HG02870 (cell line): ENCODE data around the gene EPHA6.
"Not testable (repeated sequence)": the region's sequence is repeated elsewhere in the genome, so short reads cannot be mapped to it uniquely, and the experiment has no call there.

Experiments used
- ATAC-seq: cut with Tn5 transposase; IDR thresholded peaks from one replicate; pipeline ENCODE4 v1.9.1; 2021; ENCODE audit warnings: mild to moderate bottlenecking, moderate library complexity; ENCODE audit not compliant: unreplicated experiment

Gene EPHA6

DNA sequence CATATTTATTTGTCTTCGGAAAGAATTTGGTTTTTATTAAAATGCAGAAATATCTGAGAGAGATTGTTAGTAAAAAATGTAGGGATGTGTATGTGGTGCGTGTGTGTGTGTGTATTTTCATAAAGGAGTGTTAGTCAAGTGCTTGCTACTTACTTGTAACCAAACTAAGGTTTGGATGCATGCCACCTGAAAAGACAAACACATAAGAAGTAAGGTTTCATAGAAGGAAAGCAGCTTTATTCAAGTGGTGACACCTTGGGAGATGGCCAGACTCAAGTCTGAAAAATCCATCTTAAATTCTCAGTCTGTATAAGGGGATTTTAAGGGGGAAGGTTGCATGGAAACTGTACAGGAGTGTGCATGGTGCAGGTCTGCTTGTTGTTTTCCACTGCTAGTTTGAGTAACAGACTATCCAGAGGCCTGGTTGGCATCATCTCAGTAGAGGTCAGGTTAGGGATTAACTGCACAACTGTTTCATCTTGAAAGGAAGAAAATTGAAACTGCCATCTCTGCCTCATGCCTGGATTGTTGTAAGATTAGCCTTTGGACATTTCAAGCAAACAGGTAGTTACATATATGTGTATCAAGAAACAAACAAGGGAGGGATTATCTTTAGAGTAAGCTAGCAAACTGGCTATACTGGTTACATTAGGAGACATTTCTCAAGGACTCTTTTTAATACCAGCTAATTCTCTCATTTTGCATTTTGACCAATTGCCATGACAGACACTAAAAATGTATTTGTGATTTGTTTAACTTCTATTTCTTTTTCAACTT, 196.7 kb downstream of the EPHA6 start:
- ATAC-seq: no peak

DNA sequence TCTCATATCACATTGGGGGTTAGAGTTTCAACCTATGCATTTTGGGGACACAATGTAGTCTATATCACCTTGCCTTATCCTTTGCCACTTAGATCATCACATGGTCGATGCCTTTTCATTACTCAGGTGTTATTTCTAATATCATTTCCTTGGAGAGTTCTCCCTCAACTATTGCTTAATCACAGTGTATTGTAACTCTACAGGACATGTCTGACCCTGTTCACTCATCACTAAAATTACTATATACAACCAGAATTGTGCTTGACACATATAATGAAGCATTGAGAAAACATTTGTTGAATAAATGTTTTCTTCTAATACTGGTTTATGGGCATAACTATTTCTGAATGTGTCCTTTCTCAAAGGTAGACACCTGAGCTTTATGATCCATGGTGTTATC, 207.4 kb downstream of the EPHA6 start:
- ATAC-seq: no peak

DNA sequence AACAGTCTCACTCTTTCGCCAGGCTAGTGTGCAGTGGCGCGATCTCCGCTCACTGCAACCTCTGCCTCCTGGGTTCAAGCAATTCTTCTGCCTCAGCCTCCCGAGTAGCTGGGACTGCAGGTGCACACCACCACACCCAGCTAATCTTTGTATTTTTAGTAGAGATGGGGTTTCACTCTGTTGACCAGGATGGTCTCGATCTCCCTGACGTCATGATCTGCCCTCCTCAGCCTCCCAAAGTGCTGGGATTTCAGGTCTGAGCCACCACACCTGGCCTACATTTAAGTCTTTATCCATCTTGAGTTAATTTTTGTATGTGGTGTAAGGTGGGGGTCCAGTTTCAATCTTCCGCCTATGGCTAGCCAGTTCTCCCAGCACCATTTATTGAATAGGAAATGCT, 211.2 kb downstream of the EPHA6 start:
- ATAC-seq: not testable (repeated sequence)

DNA sequence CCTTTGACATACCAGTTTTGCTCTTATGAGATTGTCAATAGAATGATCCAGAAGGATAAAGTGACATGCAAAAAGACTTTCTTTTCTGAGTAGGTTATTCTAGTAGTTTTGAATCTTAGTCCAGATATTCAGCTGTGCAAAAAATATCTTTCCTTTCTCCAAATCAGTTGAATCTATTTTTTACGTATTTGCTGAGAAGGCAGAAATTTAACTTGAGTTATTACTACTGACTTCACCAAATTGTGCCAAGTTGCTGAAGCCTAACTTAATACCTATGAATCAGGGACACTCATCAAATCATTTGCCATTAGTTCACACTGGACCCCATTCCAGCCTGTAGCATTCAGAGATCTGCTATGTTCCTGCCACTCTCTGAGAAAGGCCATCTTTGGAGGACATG, 215.6 kb downstream of the EPHA6 start:
- ATAC-seq: no peak

DNA sequence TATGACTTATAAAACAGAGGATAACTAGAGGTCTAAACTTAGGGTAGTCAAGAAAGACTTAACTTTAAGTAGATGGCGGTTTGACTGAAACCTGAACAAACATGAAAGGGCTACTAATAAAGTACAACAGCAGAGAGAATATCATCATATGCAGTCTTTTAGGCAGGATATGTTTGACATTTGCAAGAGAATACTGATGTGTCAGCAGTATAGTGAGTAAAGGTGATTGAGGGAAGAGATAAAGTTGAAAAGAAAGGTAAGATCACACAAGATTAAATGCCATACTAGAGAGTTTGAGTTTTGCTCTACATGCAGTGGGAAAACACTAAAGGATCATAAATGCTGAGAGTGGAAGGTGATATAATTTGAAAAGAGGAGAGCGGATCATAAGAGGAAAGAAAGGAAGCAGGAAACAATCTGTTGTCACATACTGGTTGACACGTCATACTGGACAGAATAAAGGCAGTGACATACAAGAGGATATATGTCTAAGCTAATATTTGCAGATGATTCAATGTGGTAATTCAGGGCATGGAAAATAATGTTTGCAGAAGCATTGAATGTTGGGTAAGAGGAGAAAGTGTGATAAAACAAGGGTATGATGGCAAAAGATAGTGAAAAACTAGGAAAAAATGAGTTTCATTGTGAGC, 223.0 kb downstream of the EPHA6 start:
- no peak for ATAC-seq

DNA sequence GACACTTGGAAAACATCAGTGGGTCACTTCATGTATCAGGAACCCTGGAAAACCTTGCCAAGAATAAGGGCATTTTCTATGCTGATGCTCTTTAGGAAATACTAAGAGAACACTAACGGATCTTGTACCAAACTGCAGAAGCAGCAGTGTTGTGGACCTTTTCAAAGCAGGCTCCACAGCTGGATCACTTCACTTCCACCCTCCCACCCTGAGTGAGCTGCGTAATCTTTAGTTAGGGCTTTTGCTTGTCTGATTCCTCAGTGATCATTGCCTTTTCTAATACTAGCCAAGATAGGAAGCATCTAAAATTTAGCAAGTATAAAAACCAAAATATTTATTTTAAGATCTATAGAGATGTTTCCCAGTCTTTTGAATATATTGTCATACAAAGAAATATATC, 229.0 kb downstream of the EPHA6 start:
- no peak for ATAC-seq

DNA sequence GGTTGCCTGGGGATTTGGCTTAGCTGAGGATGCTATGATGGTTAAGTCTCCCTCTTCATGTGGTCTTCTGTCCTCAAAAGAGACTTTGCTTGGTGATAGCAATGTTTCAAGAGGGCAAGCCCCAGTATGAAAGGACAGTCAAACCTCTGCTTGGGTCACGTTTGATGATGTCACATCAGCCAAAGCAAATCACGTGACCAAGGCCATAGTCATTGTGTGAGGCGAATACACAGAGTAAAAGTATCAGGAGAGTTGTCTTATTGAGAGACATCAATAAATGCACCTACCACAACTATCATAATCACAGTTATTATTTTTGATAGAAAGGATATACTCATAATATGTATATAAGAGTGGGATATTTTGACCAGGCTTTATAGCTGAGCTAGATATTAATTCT, 243.0 kb downstream of the EPHA6 start:
- no peak for ATAC-seq

DNA sequence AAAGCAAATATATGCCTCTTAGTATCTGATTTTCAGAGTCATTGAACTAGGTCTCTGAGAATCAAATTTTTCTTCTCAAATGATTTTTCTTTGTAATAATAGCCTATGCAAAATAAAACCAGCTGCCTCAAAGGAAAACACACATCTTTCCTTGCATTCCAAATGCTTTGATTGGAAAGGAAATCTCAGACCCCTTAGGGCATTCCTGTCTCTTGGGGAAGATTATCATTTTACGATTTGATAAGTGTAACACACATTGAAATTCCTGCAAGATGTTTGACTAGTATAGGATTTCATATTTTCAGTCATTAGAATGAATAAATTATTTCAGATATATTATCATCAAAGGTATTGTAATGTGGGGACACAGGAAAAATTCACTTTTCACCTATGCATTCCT, 244.8 kb downstream of the EPHA6 start:
- no peak for ATAC-seq

DNA sequence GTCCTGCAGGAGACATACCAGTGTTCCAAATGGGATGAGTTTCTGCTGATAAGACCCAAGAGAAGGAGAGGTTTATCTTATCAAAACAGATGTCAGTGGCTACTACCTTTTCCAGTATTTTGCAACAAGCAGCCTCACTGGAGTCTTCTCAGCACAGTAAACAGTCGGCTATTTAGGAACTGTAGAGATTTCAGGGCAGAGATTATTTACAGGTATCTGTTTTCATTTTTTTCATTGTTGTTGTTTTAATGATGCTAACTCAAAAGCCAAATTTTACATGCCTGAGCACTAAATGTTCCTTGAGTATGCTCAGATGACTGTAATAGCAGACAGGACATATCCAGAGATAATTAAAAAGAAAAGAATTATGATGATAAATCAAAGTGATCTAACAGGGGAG, 252.1 kb downstream of the EPHA6 start:
- no peak for ATAC-seq

DNA sequence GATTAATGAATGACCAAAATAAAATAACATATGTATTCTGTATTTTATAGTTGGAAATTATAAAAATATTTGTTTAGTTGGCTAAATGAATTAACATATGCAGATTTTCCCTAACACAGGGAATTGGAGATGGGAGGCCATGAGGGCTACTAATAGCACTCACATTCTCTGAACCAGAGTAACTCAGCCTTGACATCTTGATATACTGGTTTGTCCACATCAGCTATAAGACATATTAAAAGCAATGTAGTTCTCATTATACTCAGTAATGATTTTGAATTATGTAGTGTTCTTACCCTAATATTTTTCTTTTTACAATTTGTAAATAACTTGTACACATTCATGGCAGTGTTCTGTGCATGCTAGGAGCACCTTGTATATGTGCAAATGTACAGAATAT, 255.9 kb downstream of the EPHA6 start:
- ATAC-seq: no peak

DNA sequence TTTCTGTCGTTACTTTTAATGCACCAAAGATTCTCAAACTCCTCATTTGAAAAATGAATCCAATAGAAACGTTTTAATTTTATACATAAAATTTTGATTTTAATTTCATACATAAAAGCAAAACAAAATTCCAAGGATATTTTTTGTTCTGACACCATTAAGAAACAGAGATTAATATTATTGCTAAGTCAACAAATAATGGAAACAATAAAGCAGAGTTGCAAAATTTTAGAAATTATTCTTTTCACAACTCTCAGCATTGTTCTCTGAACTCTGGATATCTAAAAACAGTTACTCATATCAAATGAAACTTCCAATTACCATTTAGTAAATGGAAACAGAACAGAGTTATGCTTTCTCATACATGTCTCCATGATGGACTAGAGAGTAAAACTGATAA, 260.2 kb downstream of the EPHA6 start:
- no peak for ATAC-seq

DNA sequence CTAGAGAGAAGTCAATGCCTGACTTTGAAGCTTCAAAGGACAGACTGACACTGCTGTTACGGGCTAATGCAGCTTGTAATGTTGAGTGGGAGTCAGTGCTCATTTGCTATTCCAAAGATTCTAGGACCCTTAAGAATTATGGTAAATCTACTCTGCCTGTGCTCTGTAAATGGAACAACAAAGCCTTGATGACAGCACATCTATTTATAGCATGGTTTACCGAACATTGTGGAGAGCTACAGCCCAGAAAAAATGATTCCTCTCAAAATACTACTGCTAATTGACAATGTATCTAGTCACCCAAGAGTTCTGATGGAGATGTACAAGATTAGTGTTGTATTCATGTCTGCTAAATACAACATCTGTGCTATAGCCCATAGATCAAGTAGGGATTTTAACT, 262.3 kb downstream of the EPHA6 start:
- no peak for ATAC-seq

DNA sequence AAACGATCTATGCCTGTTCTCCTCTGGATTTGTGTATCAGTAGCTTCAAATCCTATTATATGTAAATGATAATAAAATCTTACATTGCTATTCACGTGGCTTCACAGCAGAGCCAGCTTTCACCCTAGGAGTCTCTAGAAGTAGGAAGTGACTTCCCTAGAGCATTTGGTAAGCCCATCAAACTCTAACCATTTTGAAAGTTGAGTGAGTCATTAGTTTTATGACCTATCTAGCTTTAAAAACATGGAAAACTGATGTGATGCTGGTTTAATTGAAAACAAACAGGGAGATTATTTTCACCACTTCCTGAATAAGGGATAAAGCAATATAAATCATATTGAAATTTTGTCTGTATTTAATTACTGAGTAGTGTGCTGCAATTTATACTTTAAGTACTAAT, 275.2 kb downstream of the EPHA6 start:
- no peak for ATAC-seq

DNA sequence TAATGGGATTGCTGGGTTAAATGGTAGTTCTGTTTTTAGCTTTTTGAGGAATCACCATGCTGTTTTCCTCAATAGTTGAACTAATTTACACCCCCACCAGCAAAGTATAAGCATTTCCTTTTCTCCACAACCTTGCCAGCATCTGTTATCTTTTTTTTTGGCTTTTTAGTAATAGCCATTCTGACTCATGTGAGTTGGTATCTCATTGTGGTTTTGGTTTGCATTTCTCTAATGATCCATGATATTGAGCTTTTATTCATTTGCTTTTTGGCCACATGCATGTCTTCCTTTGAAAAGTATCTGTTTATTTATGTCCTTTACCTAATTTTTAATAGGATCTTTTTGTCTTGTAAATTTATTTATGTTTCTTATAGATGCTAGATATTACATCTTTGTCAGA, 288.2 kb downstream of the EPHA6 start:
- ATAC-seq: no peak

DNA sequence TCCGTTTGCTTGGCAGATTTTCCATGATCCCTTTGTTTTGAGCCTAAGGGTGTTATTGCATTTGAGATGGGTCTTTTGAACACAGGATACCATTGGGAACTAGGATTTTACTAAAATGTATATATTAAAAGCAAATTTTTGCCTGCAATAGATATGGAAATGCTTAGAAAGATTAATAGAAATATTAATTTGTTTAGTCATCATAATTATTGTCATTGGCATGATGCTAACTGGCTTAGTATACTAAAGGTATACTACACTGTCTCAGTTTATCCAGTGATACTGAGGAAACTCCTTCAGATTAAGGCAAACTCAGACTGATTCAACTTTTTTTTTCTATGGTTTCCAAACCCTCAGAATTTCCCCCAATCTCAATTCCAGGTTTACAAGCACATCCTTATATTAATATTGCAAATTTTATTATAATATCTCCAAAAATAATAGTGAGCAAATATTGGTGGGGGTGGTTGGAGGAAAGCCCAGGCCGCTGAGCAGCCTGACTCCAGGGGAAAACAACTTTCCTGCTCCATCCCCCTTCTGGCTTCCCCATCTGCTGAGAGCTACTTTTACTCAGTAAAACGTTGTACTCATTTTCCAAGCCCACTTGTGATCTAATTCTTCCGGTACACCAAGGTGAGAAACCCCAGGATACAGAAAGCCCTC, 291.7 kb downstream of the EPHA6 start:
- ATAC-seq: no peak

DNA sequence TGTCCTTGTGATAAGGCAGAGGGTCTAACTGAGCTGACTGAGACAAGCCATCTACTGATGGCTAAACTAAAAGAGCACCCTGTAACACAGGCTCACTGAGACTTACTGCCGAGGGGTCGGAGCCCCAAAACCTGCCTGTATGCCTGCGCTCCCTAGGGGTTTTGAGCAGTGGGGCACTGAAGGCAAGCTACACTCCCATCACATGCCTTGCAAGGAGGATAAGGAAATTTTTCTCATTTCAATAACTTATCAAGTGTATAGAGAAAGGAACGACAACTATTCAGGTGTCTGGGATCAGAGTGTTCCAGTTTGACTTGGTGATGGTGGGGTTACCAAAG, 292.2 kb downstream of the EPHA6 start:
- ATAC-seq: no peak

DNA sequence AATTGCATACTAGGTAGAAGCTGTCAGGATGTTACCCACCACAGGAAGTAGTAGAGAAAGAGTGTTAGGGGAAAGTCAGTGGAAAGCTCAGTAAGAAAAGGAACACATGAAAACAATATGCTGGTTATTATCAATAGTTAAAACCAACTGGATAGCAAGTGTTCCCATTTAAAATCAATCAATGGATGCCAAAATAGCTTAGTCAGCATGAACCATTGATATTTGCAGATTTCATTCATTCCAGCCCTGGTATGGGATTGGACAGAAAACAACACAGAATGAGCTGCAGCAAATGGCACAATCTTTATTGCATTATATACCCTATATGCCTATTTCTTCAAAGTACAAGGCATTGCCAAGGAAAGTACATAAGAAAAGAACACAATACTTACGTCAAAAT, 293.7 kb downstream of the EPHA6 start:
- no peak for ATAC-seq

DNA sequence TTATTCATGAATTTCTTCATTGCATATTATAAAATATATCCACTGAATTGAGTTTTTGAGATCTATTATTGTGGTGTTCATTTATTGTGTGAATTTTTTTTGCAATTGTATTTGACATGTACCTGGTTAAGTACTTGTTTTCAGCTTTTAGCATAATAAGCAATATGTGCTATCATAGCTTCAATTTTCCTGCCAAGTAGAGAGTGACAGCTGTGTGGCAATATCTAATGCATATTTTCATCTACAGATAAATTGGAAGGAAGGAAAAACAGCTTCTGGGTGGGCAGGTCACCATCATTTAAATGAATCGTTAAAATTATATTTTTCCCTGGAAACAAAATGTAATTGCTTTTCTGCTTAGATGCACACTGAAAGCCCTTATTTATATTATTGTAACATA, 296.9 kb downstream of the EPHA6 start:
- no peak for ATAC-seq

DNA sequence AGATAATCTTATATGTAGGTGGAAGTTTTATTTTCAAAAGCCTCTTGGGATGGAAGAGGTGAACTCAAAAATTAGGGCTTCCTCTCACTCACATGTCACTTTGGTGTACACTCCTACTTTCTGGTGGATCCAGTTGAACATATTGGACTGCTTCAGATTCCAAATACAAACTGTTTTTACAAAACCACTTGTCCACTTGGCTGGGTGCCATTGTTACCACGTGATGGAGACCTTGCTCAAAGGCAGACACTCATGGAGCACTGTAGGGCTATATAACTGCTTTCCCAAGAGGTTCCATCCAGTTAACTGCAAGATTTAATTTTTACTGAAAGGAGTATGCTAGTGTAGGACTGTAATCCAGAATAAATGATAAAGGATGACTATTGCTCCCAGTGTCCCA, 307.0 kb downstream of the EPHA6 start:
- no peak for ATAC-seq

DNA sequence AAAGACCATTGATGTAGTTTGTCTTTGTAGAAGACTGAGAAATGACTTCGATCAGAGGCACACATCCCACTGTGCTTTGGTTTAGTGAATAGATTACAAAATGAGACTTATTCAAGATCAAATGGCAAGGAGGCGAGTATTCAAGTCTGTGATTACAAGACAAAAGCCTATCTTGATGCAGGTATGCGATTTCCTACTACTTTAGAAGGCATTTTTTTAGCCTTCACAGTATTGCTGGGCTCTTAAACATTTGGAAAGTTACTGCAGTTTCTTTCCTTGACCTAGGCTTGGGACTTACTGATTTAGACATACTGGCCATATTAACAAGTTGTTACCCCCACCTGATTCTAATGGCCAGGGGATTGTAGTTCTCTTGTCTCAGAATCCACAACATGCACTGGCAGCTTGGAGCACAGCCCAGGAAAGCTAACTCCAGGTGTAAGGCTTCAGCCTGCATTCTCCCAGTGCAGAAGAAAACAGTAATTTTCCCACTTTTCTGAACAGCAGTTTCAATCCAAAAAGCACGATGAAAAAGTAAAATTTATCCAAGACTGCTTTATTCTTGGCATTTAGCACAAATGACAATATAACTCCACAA, 311.6 kb downstream of the EPHA6 start:
- no peak for ATAC-seq

DNA sequence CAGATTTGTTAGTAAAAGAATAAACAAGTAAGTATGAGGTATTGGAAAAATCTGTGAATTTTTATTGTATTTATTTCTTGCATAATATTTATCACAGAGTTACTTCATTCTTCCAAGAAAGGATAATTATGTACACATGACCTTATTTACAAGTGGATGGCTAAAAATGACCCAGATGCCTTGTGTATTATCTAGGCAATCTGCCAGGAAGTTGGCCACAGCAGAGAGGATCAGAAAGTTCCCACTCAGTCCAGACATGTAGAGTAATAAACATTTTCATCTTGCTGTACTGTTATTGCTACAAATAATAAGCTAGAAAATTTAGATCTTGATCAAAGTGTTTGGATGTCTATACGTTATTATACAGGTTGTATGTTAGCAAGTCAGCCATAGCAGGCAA, 317.1 kb downstream of the EPHA6 start:
- no peak for ATAC-seq

DNA sequence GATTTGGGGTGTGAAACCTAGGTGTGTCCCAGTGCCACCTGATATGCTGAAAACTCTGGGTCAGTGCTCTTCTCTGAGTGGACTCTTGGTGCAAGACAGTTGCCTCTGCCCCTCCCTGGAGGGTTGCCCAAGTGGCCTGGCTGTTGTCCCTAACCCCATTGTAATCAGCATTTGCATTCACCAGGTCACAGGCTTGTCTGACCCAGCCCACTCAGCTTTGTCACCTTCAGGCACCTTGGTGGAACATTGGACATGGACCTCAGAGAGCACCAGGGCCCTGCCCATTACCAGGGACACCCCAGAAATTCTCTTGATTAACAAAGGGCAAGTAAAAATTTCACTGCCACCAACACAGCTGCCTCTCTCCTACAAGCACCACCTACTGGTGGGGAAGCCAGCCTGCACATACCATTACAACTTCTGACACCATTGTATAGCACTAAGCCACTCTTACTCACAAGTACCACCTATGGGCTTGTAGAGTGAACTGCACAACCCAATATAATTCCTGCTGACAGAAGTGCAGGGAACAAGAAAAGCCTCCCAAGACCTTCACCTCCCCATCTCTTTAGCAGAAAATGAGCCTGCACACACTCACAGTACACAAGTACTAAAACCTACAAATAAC, 324.6 kb downstream of the EPHA6 start:
- no peak for ATAC-seq
